Measurements from ENCODE around the gene HNRNPC.

HNRNPC gene

DNA sequence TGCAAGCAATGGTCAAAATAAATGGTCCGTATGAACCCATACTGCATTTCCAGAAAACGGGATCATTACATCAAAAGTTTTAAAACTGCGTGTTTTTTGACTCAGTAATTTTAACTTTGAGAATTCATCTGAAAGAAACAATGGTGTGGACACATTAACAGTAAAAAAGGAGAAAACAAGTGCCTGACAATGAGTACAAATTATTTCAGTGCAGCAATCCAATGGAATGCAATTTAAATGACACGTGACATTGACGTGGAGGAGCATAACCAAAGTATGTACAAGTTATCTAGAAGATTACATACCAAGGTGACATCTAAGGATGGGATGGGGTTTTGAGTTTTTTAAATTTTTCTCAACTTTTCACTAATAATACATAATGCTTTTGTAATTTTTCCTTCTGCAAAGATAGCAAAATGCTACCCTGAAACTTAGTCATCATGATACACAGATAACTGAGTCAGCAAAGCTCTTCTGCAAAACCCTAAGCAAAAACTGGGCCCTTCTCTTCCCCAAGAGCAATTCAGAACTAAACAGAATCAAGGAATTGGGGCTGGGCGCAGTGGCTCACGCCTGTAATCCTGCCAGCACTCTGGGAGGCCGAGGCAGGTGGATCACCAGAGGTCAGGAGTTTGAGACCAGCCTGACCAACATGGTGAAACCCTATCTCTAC, 20.4 kb downstream of the HNRNPC start:
- Histone ChIP-seq H3K9ac (ENCODE audit: low read depth in 1 of 2, low read length in 2 of 2) (no peak overlapping the region), H3K27me3 (ENCODE audit: control insufficient read depth in 2 of 2, insufficient read depth in 2 of 2, low read length in 2 of 2) (no peaks in the 10 kb centered on the region), H3K27ac (ENCODE audit: low read depth in 2 of 2, low read length in 2 of 2) (no peak overlapping the region), H3K4me1 (ENCODE audit: control insufficient read depth in 2 of 2, insufficient read depth in 2 of 2, low read length in 2 of 2) (no peaks in the 10 kb centered on the region), H3K4me3 (ENCODE audit: low read length in 2 of 2) (no peak overlapping the region), H3K36me3 (ENCODE audit: control insufficient read depth in 2 of 2, insufficient read depth in 2 of 2, low read length in 2 of 2) (peaks cover 35 to 57% of the 10 kb centered on the region in 2 donors), H3K9me3 (ENCODE audit: control insufficient read depth in 2 of 2, low read length in 2 of 2) (no peaks in the 10 kb centered on the region)

GRCh38 chr14:21248338-21248737, 20.9 kb downstream of the HNRNPC start:
- Histone ChIP-seq H3K4me3 (ENCODE audit: low read length in 2 of 2) (no peak overlapping the region), H3K9ac (ENCODE audit: low read depth in 1 of 2, low read length in 2 of 2) (no peak overlapping the region), H3K9me3 (ENCODE audit: control insufficient read depth in 2 of 2, low read length in 2 of 2) (no peaks in the 10 kb centered on the region), H3K36me3 (ENCODE audit: control insufficient read depth in 2 of 2, insufficient read depth in 2 of 2, low read length in 2 of 2) (peaks cover 40 to 59% of the 10 kb centered on the region in 2 donors), H3K4me1 (ENCODE audit: control insufficient read depth in 2 of 2, insufficient read depth in 2 of 2, low read length in 2 of 2) (no peaks in the 10 kb centered on the region), H3K27ac (ENCODE audit: low read depth in 2 of 2, low read length in 2 of 2) (no peak overlapping the region), H3K27me3 (ENCODE audit: control insufficient read depth in 2 of 2, insufficient read depth in 2 of 2, low read length in 2 of 2) (no peaks in the 10 kb centered on the region)

DNA sequence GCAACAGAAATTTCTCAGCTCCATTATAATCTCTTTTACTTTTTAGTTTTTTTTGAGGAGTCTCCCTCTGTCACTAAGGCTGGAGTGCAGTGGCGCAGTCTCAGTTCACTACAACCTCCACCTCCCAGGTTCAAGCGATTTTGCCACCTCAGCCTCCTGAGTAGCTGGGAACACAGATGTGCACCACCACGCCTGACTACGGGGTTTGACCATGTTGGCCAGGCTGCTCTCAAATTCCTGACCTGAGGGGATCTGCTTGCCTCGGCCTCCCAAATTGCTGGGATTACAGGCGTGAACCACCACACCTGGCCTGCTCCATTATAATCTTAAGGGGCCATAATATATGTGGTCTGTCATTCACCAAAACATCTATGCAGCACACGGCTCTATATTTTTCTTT, 23.4 kb downstream of the HNRNPC start:
- no peaks in the 10 kb centered on the region for H3K9me3 ChIP-seq (ENCODE audit: control insufficient read depth in 2 of 2, low read length in 2 of 2)
- H3K9ac ChIP-seq (ENCODE audit: low read depth in 1 of 2, low read length in 2 of 2): no peak overlapping the region
- H3K4me3 ChIP-seq (ENCODE audit: low read length in 2 of 2): no peak overlapping the region
- no peaks in the 10 kb centered on the region for H3K27me3 ChIP-seq (ENCODE audit: control insufficient read depth in 2 of 2, insufficient read depth in 2 of 2, low read length in 2 of 2)
- H3K4me1 ChIP-seq (ENCODE audit: control insufficient read depth in 2 of 2, insufficient read depth in 2 of 2, low read length in 2 of 2): no peaks in the 10 kb centered on the region
- peaks cover 45 to 50% of the 10 kb centered on the region in 2 donors for H3K36me3 ChIP-seq (ENCODE audit: control insufficient read depth in 2 of 2, insufficient read depth in 2 of 2, low read length in 2 of 2)
- no peak overlapping the region for H3K27ac ChIP-seq (ENCODE audit: low read depth in 2 of 2, low read length in 2 of 2)

DNA sequence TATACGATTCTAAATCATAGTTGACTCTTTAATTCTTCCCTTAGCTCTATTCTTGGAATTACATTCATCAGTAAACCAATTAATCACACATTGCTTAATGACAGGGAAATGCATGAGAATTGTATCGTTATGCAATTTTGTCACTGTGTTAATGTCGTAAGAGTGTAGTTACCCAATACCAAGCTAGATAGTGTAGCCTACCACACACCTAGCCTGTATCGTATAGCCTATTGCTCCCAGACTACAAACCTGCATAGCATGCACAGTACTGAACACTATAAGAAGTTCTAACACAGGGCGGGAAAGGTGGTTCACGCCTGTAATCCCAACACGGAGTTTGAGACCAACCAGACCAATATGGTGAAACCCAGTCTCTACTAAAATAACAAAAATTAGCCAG, 24.7 kb downstream of the HNRNPC start:
- H3K4me3 ChIP-seq (ENCODE audit: low read length in 2 of 2): no peak overlapping the region
- H3K27ac ChIP-seq (ENCODE audit: low read depth in 2 of 2, low read length in 2 of 2): no peak overlapping the region
- peaks cover 35 to 38% of the 10 kb centered on the region in 2 donors for H3K36me3 ChIP-seq (ENCODE audit: control insufficient read depth in 2 of 2, insufficient read depth in 2 of 2, low read length in 2 of 2)
- H3K9ac ChIP-seq (ENCODE audit: low read depth in 1 of 2, low read length in 2 of 2): no peak overlapping the region
- no peaks in the 10 kb centered on the region for H3K27me3 ChIP-seq (ENCODE audit: control insufficient read depth in 2 of 2, insufficient read depth in 2 of 2, low read length in 2 of 2)
- H3K9me3 ChIP-seq (ENCODE audit: control insufficient read depth in 2 of 2, low read length in 2 of 2): no peaks in the 10 kb centered on the region
- no peaks in the 10 kb centered on the region for H3K4me1 ChIP-seq (ENCODE audit: control insufficient read depth in 2 of 2, insufficient read depth in 2 of 2, low read length in 2 of 2)

GRCh38 chr14:21241218-21241819, 27.9 kb downstream of the HNRNPC start:
- Histone ChIP-seq H3K9me3 (ENCODE audit: control insufficient read depth in 2 of 2, low read length in 2 of 2) (no peaks in the 10 kb centered on the region), H3K27ac (ENCODE audit: low read depth in 2 of 2, low read length in 2 of 2) (no peak overlapping the region), H3K36me3 (ENCODE audit: control insufficient read depth in 2 of 2, insufficient read depth in 2 of 2, low read length in 2 of 2) (peaks cover 36 to 37% of the 10 kb centered on the region in 2 donors), H3K27me3 (ENCODE audit: control insufficient read depth in 2 of 2, insufficient read depth in 2 of 2, low read length in 2 of 2) (no peaks in the 10 kb centered on the region), H3K9ac (ENCODE audit: low read depth in 1 of 2, low read length in 2 of 2) (no peak overlapping the region), H3K4me3 (ENCODE audit: low read length in 2 of 2) (no peak overlapping the region), H3K4me1 (ENCODE audit: control insufficient read depth in 2 of 2, insufficient read depth in 2 of 2, low read length in 2 of 2) (peaks cover 0 to 4% of the 10 kb centered on the region in 2 donors)

- H3K27ac ChIP-seq (ENCODE audit: low read depth in 2 of 2, low read length in 2 of 2): no peak overlapping the region
- H3K4me1 ChIP-seq (ENCODE audit: control insufficient read depth in 2 of 2, insufficient read depth in 2 of 2, low read length in 2 of 2): peaks cover 0 to 4% of the 10 kb centered on the region in 2 donors
- no peaks in the 10 kb centered on the region for H3K27me3 ChIP-seq (ENCODE audit: control insufficient read depth in 2 of 2, insufficient read depth in 2 of 2, low read length in 2 of 2)
- H3K9ac ChIP-seq (ENCODE audit: low read depth in 1 of 2, low read length in 2 of 2): no peak overlapping the region
- H3K36me3 ChIP-seq (ENCODE audit: control insufficient read depth in 2 of 2, insufficient read depth in 2 of 2, low read length in 2 of 2): peaks cover 37 to 40% of the 10 kb centered on the region in 2 donors
- H3K9me3 ChIP-seq (ENCODE audit: control insufficient read depth in 2 of 2, low read length in 2 of 2): no peaks in the 10 kb centered on the region
- no peak overlapping the region for H3K4me3 ChIP-seq (ENCODE audit: low read length in 2 of 2)
Observed at GRCh38 chr14:21240417-21240816, 28.8 kb downstream of the HNRNPC start.

GRCh38 chr14:21238823-21239518, 30.3 kb downstream of the HNRNPC start:
- peaks cover 40 to 41% of the 10 kb centered on the region in 2 donors for H3K36me3 ChIP-seq (ENCODE audit: control insufficient read depth in 2 of 2, insufficient read depth in 2 of 2, low read length in 2 of 2)
- no peaks in the 10 kb centered on the region for H3K9me3 ChIP-seq (ENCODE audit: control insufficient read depth in 2 of 2, low read length in 2 of 2)
- peaks cover 0 to 4% of the 10 kb centered on the region in 2 donors for H3K4me1 ChIP-seq (ENCODE audit: control insufficient read depth in 2 of 2, insufficient read depth in 2 of 2, low read length in 2 of 2)
- no peaks in the 10 kb centered on the region for H3K27me3 ChIP-seq (ENCODE audit: control insufficient read depth in 2 of 2, insufficient read depth in 2 of 2, low read length in 2 of 2)
- H3K27ac ChIP-seq (ENCODE audit: low read depth in 2 of 2, low read length in 2 of 2): no peak overlapping the region
- H3K4me3 ChIP-seq (ENCODE audit: low read length in 2 of 2): no peak overlapping the region
- H3K9ac ChIP-seq (ENCODE audit: low read depth in 1 of 2, low read length in 2 of 2): no peak overlapping the region

DNA sequence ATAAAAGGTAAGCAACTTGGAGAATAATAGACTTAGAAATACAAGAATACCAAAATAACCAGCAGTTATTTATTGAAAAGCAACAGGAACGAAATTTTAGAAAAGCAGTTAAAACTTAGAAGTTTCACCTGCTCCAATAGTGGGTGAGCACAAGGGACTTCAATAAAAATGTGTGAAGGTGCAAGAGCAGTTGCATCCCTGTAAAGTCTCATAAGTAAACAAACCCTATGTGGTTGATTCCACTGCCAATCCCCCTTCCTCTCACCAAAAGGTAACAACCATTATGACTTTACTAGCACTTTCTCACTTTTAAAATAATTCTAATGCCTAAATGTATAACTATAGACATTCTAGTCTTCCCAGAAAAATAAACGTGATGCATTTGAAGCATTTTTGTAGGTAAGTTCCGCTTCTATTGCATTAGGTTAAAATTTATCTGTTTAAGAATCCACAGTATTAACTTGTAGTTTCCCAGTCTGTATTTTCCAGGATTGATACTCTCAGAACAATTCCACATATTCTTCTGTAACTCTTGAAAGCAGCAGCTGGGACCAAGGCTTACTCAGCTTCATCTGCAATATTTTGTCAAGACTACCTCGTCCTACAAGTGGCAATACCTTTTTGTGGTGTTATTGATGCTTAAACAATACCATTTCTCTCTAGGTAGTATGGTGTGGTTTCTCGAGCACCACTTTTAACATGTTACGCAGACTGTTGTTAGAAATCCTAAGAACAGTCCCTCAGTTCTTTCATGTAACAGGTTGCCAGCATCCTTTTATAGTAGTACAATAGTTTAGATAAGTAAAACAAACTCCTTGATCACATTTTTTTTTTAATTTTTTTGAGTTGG, 32.1 kb downstream of the HNRNPC start:
- Histone ChIP-seq H3K4me1 (ENCODE audit: control insufficient read depth in 2 of 2, insufficient read depth in 2 of 2, low read length in 2 of 2) (peaks cover 0 to 4% of the 10 kb centered on the region in 2 donors), H3K27ac (ENCODE audit: low read depth in 2 of 2, low read length in 2 of 2) (no peak overlapping the region)

DNA sequence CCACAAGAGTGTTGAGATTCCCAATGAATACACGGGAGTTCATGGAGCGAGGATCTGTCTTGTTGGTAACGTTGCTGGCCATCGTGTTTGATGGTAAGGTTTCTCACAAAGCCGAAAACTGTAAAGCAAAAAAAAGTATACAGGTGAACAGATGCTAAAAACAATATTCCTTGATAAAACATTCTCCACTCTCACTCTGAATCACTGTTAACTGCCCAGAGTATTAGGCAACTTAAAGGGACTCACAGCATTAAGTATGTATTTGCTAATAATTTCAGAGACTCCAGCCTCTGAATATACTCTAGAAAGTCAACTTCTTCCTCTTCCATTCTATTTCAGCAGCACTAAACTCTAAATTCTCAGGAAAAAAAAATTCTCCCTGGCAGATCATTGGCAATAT, 35.1 kb downstream of the HNRNPC start:
- no peaks in the 10 kb centered on the region for H3K9me3 ChIP-seq (ENCODE audit: control insufficient read depth in 2 of 2, low read length in 2 of 2)
- peaks cover 66 to 70% of the 10 kb centered on the region in 2 donors for H3K36me3 ChIP-seq (ENCODE audit: control insufficient read depth in 2 of 2, insufficient read depth in 2 of 2, low read length in 2 of 2)
- H3K9ac ChIP-seq (ENCODE audit: low read depth in 1 of 2, low read length in 2 of 2): no peak overlapping the region
- H3K4me1 ChIP-seq (ENCODE audit: control insufficient read depth in 2 of 2, insufficient read depth in 2 of 2, low read length in 2 of 2): peaks cover 0 to 6% of the 10 kb centered on the region in 2 donors
- no peak overlapping the region for H3K27ac ChIP-seq (ENCODE audit: low read depth in 2 of 2, low read length in 2 of 2)
- no peak overlapping the region for H3K4me3 ChIP-seq (ENCODE audit: low read length in 2 of 2)
- H3K27me3 ChIP-seq (ENCODE audit: control insufficient read depth in 2 of 2, insufficient read depth in 2 of 2, low read length in 2 of 2): no peaks in the 10 kb centered on the region

More for the DNA sequence above, 32.1 kb downstream of the HNRNPC start:
- Histone ChIP-seq H3K27me3 (ENCODE audit: control insufficient read depth in 2 of 2, insufficient read depth in 2 of 2, low read length in 2 of 2) (no peaks in the 10 kb centered on the region), H3K36me3 (ENCODE audit: control insufficient read depth in 2 of 2, insufficient read depth in 2 of 2, low read length in 2 of 2) (peaks cover 43% of the 10 kb centered on the region in 2 donors), H3K9me3 (ENCODE audit: control insufficient read depth in 2 of 2, low read length in 2 of 2) (no peaks in the 10 kb centered on the region), H3K9ac (ENCODE audit: low read depth in 1 of 2, low read length in 2 of 2) (no peak overlapping the region), H3K4me3 (ENCODE audit: low read length in 2 of 2) (no peak overlapping the region)
